ENCODE data around the gene DLG3.

The DLG3 gene

GRCh38 chrX:70456256-70456655, 11.6 kb downstream of the DLG3 start:
- TF ChIP-seq, protein P1, sequence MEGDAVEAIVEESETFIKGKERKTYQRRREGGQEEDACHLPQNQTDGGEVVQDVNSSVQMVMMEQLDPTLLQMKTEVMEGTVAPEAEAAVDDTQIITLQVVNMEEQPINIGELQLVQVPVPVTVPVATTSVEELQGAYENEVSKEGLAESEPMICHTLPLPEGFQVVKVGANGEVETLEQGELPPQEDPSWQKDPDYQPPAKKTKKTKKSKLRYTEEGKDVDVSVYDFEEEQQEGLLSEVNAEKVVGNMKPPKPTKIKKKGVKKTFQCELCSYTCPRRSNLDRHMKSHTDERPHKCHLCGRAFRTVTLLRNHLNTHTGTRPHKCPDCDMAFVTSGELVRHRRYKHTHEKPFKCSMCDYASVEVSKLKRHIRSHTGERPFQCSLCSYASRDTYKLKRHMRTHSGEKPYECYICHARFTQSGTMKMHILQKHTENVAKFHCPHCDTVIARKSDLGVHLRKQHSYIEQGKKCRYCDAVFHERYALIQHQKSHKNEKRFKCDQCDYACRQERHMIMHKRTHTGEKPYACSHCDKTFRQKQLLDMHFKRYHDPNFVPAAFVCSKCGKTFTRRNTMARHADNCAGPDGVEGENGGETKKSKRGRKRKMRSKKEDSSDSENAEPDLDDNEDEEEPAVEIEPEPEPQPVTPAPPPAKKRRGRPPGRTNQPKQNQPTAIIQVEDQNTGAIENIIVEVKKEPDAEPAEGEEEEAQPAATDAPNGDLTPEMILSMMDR (IDR thresholded peaks at IDR 0.05; ENCODE audit: insufficient read depth, low read length, poor library complexity, severe bottlenecking), result no peak
- DNase-seq (ENCODE audit: extremely low read depth, insufficient read length), result no peak
- Histone ChIP-seq H3K27me3 (replicated peaks; ENCODE audit: control insufficient read depth, insufficient read depth, low read length) (no peaks in the 10 kb centered on the region), H3K36me3 (ENCODE audit: control insufficient read depth, insufficient read depth, low read length) (no peaks in the 10 kb centered on the region), H3K4me3 (replicated peaks; ENCODE audit: low read depth, low read length) (no peak overlapping the region)

GRCh38 chrX:70461026-70461425, 16.4 kb downstream of the DLG3 start:
- H3K4me3 ChIP-seq (replicated peaks; ENCODE audit: low read depth, low read length), result no peak overlapping the region
- TF ChIP-seq, protein P1 (IDR thresholded peaks at IDR 0.05; ENCODE audit: insufficient read depth, low read length, poor library complexity, severe bottlenecking), result no peak
- no peaks in the 10 kb centered on the region for H3K27me3 ChIP-seq (replicated peaks; ENCODE audit: control insufficient read depth, insufficient read depth, low read length)
- no peak for DNase-seq (ENCODE audit: extremely low read depth, insufficient read length)
- no peaks in the 10 kb centered on the region for H3K36me3 ChIP-seq (ENCODE audit: control insufficient read depth, insufficient read depth, low read length)

GRCh38 chrX:70464051-70464450, 19.4 kb downstream of the DLG3 start:
- TF ChIP-seq, protein P1 (IDR thresholded peaks at IDR 0.05; ENCODE audit: insufficient read depth, low read length, poor library complexity, severe bottlenecking), result no peak

DNA sequence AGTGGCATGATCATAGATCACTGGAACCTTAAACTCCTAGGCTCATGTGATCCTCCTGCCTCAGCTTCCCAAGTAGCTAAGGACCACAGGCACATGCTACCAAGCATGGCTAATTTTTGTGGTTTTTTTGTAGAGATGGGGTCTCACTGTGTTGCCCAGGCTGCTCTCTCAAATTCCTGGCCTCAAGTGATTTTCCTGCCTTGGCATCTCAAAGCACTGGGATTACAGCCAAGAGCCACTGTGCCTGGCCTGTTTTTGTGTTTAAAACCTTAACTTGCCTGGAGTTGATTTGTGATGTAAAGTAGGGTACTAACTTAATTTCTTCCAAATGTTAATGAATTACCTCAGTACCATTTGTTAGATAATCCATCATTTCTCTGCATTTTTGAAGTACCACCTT, 22.3 kb downstream of the DLG3 start:
- TF ChIP-seq, protein P1 (IDR thresholded peaks at IDR 0.05; ENCODE audit: insufficient read depth, low read length, poor library complexity, severe bottlenecking), result no peak
- H3K27me3 ChIP-seq (replicated peaks; ENCODE audit: control insufficient read depth, insufficient read depth, low read length), result no peaks in the 10 kb centered on the region
- H3K36me3 ChIP-seq (ENCODE audit: control insufficient read depth, insufficient read depth, low read length), result no peaks in the 10 kb centered on the region
- no peak for DNase-seq (ENCODE audit: extremely low read depth, insufficient read length)
- no peak overlapping the region for H3K4me3 ChIP-seq (replicated peaks; ENCODE audit: low read depth, low read length)

More at GRCh38 chrX:70464051-70464450, 19.4 kb downstream of the DLG3 start:
- H3K27me3 ChIP-seq (replicated peaks; ENCODE audit: control insufficient read depth, insufficient read depth, low read length), result no peaks in the 10 kb centered on the region
- DNase-seq (ENCODE audit: extremely low read depth, insufficient read length), result no peak
- no peak overlapping the region for H3K4me3 ChIP-seq (replicated peaks; ENCODE audit: low read depth, low read length)
- H3K36me3 ChIP-seq (ENCODE audit: control insufficient read depth, insufficient read depth, low read length), result no peaks in the 10 kb centered on the region

DNA sequence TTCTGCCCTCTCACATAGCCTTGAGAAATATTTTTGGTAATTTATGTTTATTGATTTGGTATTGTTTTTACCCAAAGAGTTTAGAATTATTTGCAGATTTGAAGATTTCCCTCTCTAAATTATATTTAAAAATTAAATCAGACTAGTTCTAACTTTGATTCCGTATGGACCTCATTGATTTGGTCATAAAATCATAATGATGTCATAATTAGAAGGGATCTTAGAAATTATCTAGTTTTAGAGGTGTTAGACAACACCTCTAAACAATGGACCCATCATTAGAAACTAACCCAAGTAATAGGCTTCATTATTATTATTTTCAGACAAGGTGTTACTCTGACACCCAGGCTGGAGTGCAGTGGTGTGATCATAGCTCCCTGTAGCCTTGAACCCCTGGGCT, 24.1 kb downstream of the DLG3 start:
- Histone ChIP-seq H3K36me3 (ENCODE audit: control insufficient read depth, insufficient read depth, low read length) (no peaks in the 10 kb centered on the region), H3K4me3 (replicated peaks; ENCODE audit: low read depth, low read length) (no peak overlapping the region), H3K27me3 (replicated peaks; ENCODE audit: control insufficient read depth, insufficient read depth, low read length) (no peaks in the 10 kb centered on the region)
- TF ChIP-seq, protein P1 (IDR thresholded peaks at IDR 0.05; ENCODE audit: insufficient read depth, low read length, poor library complexity, severe bottlenecking), result no peak
- DNase-seq (ENCODE audit: extremely low read depth, insufficient read length), result no peak

GRCh38 chrX:70470850-70471289, 26.2 kb downstream of the DLG3 start:
- DNase-seq (ENCODE audit: extremely low read depth, insufficient read length), result peak; percentile 30
- H3K4me3 ChIP-seq (replicated peaks; ENCODE audit: low read depth, low read length), result no peak overlapping the region
- H3K27me3 ChIP-seq (replicated peaks; ENCODE audit: control insufficient read depth, insufficient read depth, low read length), result no peaks in the 10 kb centered on the region
- TF ChIP-seq, protein P1 (IDR thresholded peaks at IDR 0.05; ENCODE audit: insufficient read depth, low read length, poor library complexity, severe bottlenecking), result no peak
- H3K36me3 ChIP-seq (ENCODE audit: control insufficient read depth, insufficient read depth, low read length), result no peaks in the 10 kb centered on the region

All from GM06990 (cell line).